ENCODE results near the gene TGFBR3L. TPM values are rescaled to one million over a fixed set of nuclear protein-coding genes. Genes with fewer than 3 reads are reported as not detected.

Gene TGFBR3L
- total and polyA plus RNA-seq, 10 of the 15 experiments (the other 5 are each of a cell fraction or from before 2014, with no cell fraction given), result 0.20 to 0.23 TPM; not detected in 8

DNA sequence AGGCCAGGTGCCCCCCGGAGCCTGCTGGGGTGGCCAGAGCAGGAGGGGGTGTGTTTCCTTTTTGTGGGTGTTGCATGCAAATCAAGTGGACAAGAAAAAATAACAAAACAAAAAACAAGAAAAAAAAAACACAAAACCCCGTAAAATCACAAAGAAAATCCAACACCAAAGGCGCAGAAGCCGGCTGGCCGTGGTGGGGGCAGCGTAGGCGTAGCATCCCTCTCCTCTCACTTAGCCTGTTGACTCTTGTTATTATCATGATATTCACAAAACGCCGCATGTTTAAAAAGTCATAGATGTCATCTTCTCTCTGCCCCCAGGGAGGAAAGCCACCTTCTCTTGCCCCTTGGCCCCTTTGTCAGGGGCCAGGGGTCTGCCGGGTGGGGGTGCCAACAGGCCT is 978 bp upstream of the TGFBR3L start:
- ChIA-PET RAD21 (ENCODE audit: unreplicated experiment) (no interaction called here), CTCF (no interaction called here), POLR2A (no interaction called here), SMC1A (ENCODE audit: uncharacterized antibody, unreplicated experiment) (no interaction called here)
- TF ChIP-seq NFXL1 (IDR thresholded peaks at IDR 0.05; ENCODE audit: borderline replicate concordance), result no peak
- Histone ChIP-seq H2AFZ (ENCODE audit: control insufficient read depth, low read depth, low read length) (no peak overlapping the region), H3K27me3 (replicated peaks in 1 of 2; ENCODE audit: control insufficient read depth in 2 of 2, insufficient read depth in 2 of 2, low read length in 1 of 2) (peaks cover 8 to 17% of the 10 kb centered on the region in 2 experiments), H3K9ac (ENCODE audit: control insufficient read depth, insufficient read depth, low read length) (no peak overlapping the region), H3K4me2 (ENCODE audit: control insufficient read depth, insufficient read depth) (no peak overlapping the region), H3K4me1 (ENCODE audit: control insufficient read depth, insufficient read depth, low read length) (no peaks in the 10 kb centered on the region), H3K4me3 (no peak overlapping the region), H4K20me1 (ENCODE audit: control insufficient read depth, insufficient read depth) (no peaks in the 10 kb centered on the region), H3K79me2 (ENCODE audit: control insufficient read depth, insufficient read depth, low read length) (no peaks in the 10 kb centered on the region), H3K36me3 (ENCODE audit: control insufficient read depth in 2 of 2, insufficient read depth in 2 of 2, low read length in 1 of 2) (peaks cover 0 to 14% of the 10 kb centered on the region in 2 experiments; a peak in 3 of 4 replicates), H3K9me3 (replicated peaks; ENCODE audit: control insufficient read depth, insufficient read depth, low read length) (no peaks in the 10 kb centered on the region; the same call in 2 of the 3 replicates), H3K27ac (ENCODE audit: control insufficient read depth, insufficient read depth) (no peak overlapping the region)
- ATAC-seq, result no peak
- intact Hi-C loops (cut with micrococcal nuclease; ENCODE audit: unreplicated experiment), result no loop called here
- in situ Hi-C loops (cut with MboI), result no loop called here
- FAIRE-seq, result no peak
- TSS peak; percentile 67 for BruUV-seq (replicated peaks)
- no peak for DNase-seq (ENCODE audit: low read depth, low spot score)
- WGBS (ENCODE audit: insufficient coverage, insufficient replicate concordance, low lambda C conversion rate, missing lambda C conversion rate), result 39% methylated on average over 10 of the region's 10 CpGs

DNA sequence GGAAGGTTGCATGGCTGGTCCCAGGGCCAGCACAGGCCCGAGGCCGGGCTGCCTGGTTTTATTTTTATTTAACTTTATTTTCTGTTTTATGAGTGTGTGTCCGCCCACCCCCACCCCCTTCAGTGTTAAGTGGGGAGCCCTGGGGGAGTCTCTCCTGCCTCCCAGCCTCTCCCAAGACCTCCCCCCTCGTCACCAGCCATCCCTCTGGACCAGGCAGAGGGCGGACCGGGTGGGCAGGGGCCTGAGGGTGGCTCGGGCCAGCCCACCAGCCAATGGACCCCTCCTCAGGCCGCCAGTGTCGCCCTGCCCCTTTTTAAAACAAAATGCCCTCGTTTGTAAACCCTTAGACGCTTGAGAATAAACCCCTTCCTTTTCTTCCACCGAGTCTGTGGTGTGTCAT is 531 bp upstream of the TGFBR3L start:
- FAIRE-seq (no peak), DNase-seq (ENCODE audit: low read depth, low spot score) (no peak), ATAC-seq (no peak)
- POLR2A ChIA-PET, result no interaction called here
- SMC1A ChIA-PET (ENCODE audit: uncharacterized antibody, unreplicated experiment), result no interaction called here
- peaks cover 0 to 14% of the 10 kb centered on the region in 2 experiments; a peak in 3 of 4 replicates for H3K36me3 ChIP-seq (ENCODE audit: control insufficient read depth in 2 of 2, insufficient read depth in 2 of 2, low read length in 1 of 2)
- no peaks in the 10 kb centered on the region for H3K79me2 ChIP-seq (ENCODE audit: control insufficient read depth, insufficient read depth, low read length)
- no peaks in the 10 kb centered on the region for H3K4me1 ChIP-seq (ENCODE audit: control insufficient read depth, insufficient read depth, low read length)
- CTCF ChIA-PET, result no interaction called here
- H3K9ac ChIP-seq (ENCODE audit: control insufficient read depth, insufficient read depth, low read length), result no peak overlapping the region
- 54% methylated on average over 12 of the region's 12 CpGs for WGBS (ENCODE audit: insufficient coverage, insufficient replicate concordance, low lambda C conversion rate, missing lambda C conversion rate)
- H4K20me1 ChIP-seq (ENCODE audit: control insufficient read depth, insufficient read depth), result no peaks in the 10 kb centered on the region
- H3K27me3 ChIP-seq (replicated peaks in 1 of 2; ENCODE audit: control insufficient read depth in 2 of 2, insufficient read depth in 2 of 2, low read length in 1 of 2), result peaks cover 8 to 21% of the 10 kb centered on the region in 2 experiments
- no TSS peak for BruUV-seq (replicated peaks)
- intact Hi-C loops (cut with micrococcal nuclease; ENCODE audit: unreplicated experiment), result no loop called here
- no peak overlapping the region for H3K4me2 ChIP-seq (ENCODE audit: control insufficient read depth, insufficient read depth)
- H3K27ac ChIP-seq (ENCODE audit: control insufficient read depth, insufficient read depth), result no peak overlapping the region
- H3K4me3 ChIP-seq, result no peak overlapping the region
- in situ Hi-C loops (cut with MboI), result no loop called here
- no peaks in the 10 kb centered on the region; the same call in 2 of the 3 replicates for H3K9me3 ChIP-seq (replicated peaks; ENCODE audit: control insufficient read depth, insufficient read depth, low read length)
- no peak overlapping the region for H2AFZ ChIP-seq (ENCODE audit: control insufficient read depth, low read depth, low read length)
- RAD21 ChIA-PET (ENCODE audit: unreplicated experiment), result no interaction called here
- TF ChIP-seq YY1 (IDR thresholded peaks at IDR 0.05; ENCODE audit: low read depth, low read length), result no peak
- no peak for TF ChIP-seq KLF5 (IDR thresholded peaks at IDR 0.05; ENCODE audit: partially characterized antibody)
- TF ChIP-seq CBX3 (IDR thresholded peaks at IDR 0.05; ENCODE audit: borderline replicate concordance, low read depth), result no peak
- no peak for TF ChIP-seq HDAC6 (IDR thresholded peaks at IDR 0.05; ENCODE audit: unreplicated experiment)
- TF ChIP-seq, protein P1, sequence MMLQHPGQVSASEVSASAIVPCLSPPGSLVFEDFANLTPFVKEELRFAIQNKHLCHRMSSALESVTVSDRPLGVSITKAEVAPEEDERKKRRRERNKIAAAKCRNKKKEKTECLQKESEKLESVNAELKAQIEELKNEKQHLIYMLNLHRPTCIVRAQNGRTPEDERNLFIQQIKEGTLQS (IDR thresholded peaks at IDR 0.05; ENCODE audit: borderline replicate concordance, extremely low read depth, low read depth, low read length), result no peak
- TF ChIP-seq FOXM1 (IDR thresholded peaks at IDR 0.05; ENCODE audit: low read depth, low read length), result no peak
- no peak for TF ChIP-seq NKRF (conservative IDR thresholded peaks at IDR 0.05)
- TF ChIP-seq MTA3 (IDR thresholded peaks at IDR 0.05; ENCODE audit: borderline replicate concordance, low read length), result no peak
- no peak for TF ChIP-seq RELA (IDR thresholded peaks at IDR 0.05; ENCODE audit: borderline replicate concordance, partially characterized antibody)
- TF ChIP-seq, protein P2, sequence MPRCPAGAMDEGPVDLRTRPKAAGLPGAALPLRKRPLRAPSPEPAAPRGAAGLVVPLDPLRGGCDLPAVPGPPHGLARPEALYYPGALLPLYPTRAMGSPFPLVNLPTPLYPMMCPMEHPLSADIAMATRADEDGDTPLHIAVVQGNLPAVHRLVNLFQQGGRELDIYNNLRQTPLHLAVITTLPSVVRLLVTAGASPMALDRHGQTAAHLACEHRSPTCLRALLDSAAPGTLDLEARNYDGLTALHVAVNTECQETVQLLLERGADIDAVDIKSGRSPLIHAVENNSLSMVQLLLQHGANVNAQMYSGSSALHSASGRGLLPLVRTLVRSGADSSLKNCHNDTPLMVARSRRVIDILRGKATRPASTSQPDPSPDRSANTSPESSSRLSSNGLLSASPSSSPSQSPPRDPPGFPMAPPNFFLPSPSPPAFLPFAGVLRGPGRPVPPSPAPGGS (IDR thresholded peaks at IDR 0.05; ENCODE audit: borderline replicate concordance, insufficient read depth, low read depth, low read length, poor library complexity, severe bottlenecking), result no peak
- TF ChIP-seq ZSCAN29 (IDR thresholded peaks at IDR 0.05), result no peak

All from GM12878 (cell line).